ENCODE results near the gene TRIM40.

TRIM40 gene

GRCh38 chr6:30135757-30136156 lies at the start of gene TRIM40:
Gene TRIM40 (plus strand): TSS chr6:30136140. CDS start chr6:30137037, 897 bp downstream.
- ATAC-seq: no peak
- no peak for DNase-seq

GRCh38 chr6:30087876-30088275 lies 48.1 kb upstream of the TRIM40 start:
- DNase-seq (no peak), ATAC-seq (no peak)

- DNase-seq: no peak
- ATAC-seq: no peak
Observed at GRCh38 chr6:30091577-30092381, 44.2 kb upstream of the TRIM40 start.

- ATAC-seq: no peak
- no peak for DNase-seq
Observed at GRCh38 chr6:30092852-30093543, 42.9 kb upstream of the TRIM40 start.

- DNase-seq (no peak), ATAC-seq (no peak)
Observed at GRCh38 chr6:30093951-30094661, 41.8 kb upstream of the TRIM40 start.

- DNase-seq: no peak
- no peak for ATAC-seq
Observed at GRCh38 chr6:30096829-30097228, 39.1 kb upstream of the TRIM40 start.

- no peak for DNase-seq
- no peak for ATAC-seq
Observed at GRCh38 chr6:30097902-30098768, 37.8 kb upstream of the TRIM40 start.

GRCh38 chr6:30100154-30100553 lies 35.8 kb upstream of the TRIM40 start:
- no peak for DNase-seq
- ATAC-seq: no peak

GRCh38 chr6:30100585-30101443 lies 35.1 kb upstream of the TRIM40 start:
- peak; percentile 33 for DNase-seq
- ATAC-seq: no peak

- DNase-seq (peak; percentile 87), ATAC-seq (peak; percentile 75)
Observed at GRCh38 chr6:30101444-30102413, 34.2 kb upstream of the TRIM40 start.

GRCh38 chr6:30102414-30102969 lies 33.4 kb upstream of the TRIM40 start:
- peak; percentile 8 for ATAC-seq
- no peak for DNase-seq

GRCh38 chr6:30102970-30103871 lies 32.7 kb upstream of the TRIM40 start:
- ATAC-seq: peak; percentile 82

GRCh38 chr6:30103872-30104179 lies 32.1 kb upstream of the TRIM40 start:
- ATAC-seq (no peak), DNase-seq (no peak)

More at GRCh38 chr6:30102970-30103871, 32.7 kb upstream of the TRIM40 start:
- peak; percentile 83 for DNase-seq

- DNase-seq (no peak), ATAC-seq (no peak)
Observed at GRCh38 chr6:30104661-30105060, 31.3 kb upstream of the TRIM40 start.

GRCh38 chr6:30111266-30111856 lies 24.6 kb upstream of the TRIM40 start:
- DNase-seq: no peak
- ATAC-seq: no peak

GRCh38 chr6:30112402-30112994 lies 23.4 kb upstream of the TRIM40 start:
- DNase-seq (no peak), ATAC-seq (no peak)

- DNase-seq (no peak), ATAC-seq (peak; percentile 86)
Observed at GRCh38 chr6:30113003-30113759, 22.8 kb upstream of the TRIM40 start, which contains the start of gene TRIM31. Gene TRIM31 (minus strand): TSS chr6:30113090. CDS start chr6:30112805, 285 bp downstream.
